ENCODE measurements around the gene ARHGEF19.
A peak's percentile ranks its signal among the peaks of the same experiment; 100 is the strongest.
"Not testable (repeated sequence)": the region's sequence is repeated elsewhere in the genome, so short reads cannot be mapped to it uniquely, and the experiment has no call there.

ARHGEF19 gene

GRCh38 chr1:16212251-16212961 lies at the start of gene ARHGEF19:
Gene ARHGEF19, minus strand, starts transcription at chr1:16212652. Its CDS starts 3,598 bp downstream, at chr1:16209054.
- peak; percentile 42 for DNase-seq

- no peak for DNase-seq
Measured at GRCh38 chr1:16262067-16262466, 49.6 kb upstream of the ARHGEF19 start.

- no peak for DNase-seq
Measured at GRCh38 chr1:16260814-16261213, 48.4 kb upstream of the ARHGEF19 start.

- DNase-seq, result no peak
Measured at GRCh38 chr1:16258591-16259135, 46.2 kb upstream of the ARHGEF19 start.

GRCh38 chr1:16257968-16258367 lies 45.5 kb upstream of the ARHGEF19 start:
- DNase-seq, result no peak

- DNase-seq, result not testable (repeated sequence)
Measured at GRCh38 chr1:16257556-16257955, 45.1 kb upstream of the ARHGEF19 start.

GRCh38 chr1:16256478-16256877 lies 44.0 kb upstream of the ARHGEF19 start:
- DNase-seq, result no peak

GRCh38 chr1:16254263-16254928 lies 41.9 kb upstream of the ARHGEF19 start:
- no peak for DNase-seq

GRCh38 chr1:16253332-16253922 lies 41.0 kb upstream of the ARHGEF19 start:
- DNase-seq, result no peak

- no peak for DNase-seq
Measured at GRCh38 chr1:16252912-16253311, 40.5 kb upstream of the ARHGEF19 start.

- DNase-seq, result no peak
Measured at GRCh38 chr1:16251381-16251780, 38.9 kb upstream of the ARHGEF19 start.

- no peak for DNase-seq
Measured at GRCh38 chr1:16250524-16251251, 38.2 kb upstream of the ARHGEF19 start.

GRCh38 chr1:16249596-16250241 lies 37.3 kb upstream of the ARHGEF19 start:
- DNase-seq, result no peak

GRCh38 chr1:16248603-16249516 lies 36.4 kb upstream of the ARHGEF19 start:
- peak; percentile 97 for DNase-seq

GRCh38 chr1:16248007-16248436 lies 35.6 kb upstream of the ARHGEF19 start:
- no peak for DNase-seq

- DNase-seq, result no peak
Measured at GRCh38 chr1:16247441-16247840, 35.0 kb upstream of the ARHGEF19 start.

- DNase-seq, result no peak
Measured at GRCh38 chr1:16246961-16247360, 34.5 kb upstream of the ARHGEF19 start.

- DNase-seq, result not testable (repeated sequence)
Measured at GRCh38 chr1:16246239-16246638, 33.8 kb upstream of the ARHGEF19 start.

GRCh38 chr1:16245476-16246196 lies 33.2 kb upstream of the ARHGEF19 start:
- no peak for DNase-seq

GRCh38 chr1:16244650-16245285 lies 32.3 kb upstream of the ARHGEF19 start:
- no peak for DNase-seq
